ENCODE results near the gene AGT.
"Not testable (repeated sequence)": the region's sequence is repeated elsewhere in the genome, so short reads cannot be mapped to it uniquely, and the experiment has no call there.

The AGT gene

DNA sequence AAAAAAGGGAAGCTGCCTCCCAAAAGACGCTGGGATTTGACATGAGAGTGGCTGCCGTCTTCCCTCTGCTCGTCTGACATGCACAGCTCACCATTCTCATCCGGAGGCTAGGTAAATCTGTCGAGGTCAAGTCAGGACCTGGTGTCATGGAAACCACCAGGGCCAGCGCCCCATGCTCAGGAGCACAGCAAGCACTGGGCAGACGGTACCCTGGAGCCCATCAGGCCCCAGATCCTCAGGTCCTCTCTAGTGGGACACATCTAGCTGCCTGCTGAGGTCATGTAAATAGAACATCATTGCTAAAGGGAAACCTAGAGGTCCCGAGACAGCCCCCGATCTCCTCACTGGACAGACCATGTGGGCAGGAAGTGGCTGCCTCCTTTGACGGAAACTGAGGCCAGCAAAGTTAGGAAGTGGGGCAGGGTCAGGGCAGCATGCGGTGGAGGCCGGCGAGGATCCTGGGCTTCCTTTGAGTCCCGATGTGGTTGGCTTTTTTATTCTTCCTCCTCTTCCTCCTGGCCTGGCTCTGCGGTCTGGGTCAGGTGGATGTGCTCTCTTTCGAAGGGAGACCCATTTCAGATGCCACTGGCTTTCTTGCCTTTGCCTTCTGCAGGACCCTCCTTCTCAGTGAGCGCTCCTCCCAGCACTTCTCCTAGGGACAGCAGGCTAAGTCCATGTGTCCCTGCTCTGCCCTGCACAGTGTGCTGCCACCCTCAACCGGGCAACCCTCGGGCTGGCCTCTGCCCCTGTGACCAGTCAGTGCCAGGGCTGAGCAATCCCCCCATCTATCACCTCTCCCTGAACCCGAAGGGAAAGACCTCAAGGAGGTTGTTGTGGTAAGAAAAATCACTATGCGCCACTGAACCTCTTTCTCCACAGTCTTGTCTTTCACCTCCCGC, 5.9 kb downstream of the AGT start:
- DNase-seq (ENCODE audit: low read depth in 1 of 2, low spot score in 1 of 2): no peak

GRCh38 chr1:230706887-230707731, 6.8 kb downstream of the AGT start:
- DNase-seq (ENCODE audit: low read depth in 1 of 2, low spot score in 1 of 2): no peak

DNA sequence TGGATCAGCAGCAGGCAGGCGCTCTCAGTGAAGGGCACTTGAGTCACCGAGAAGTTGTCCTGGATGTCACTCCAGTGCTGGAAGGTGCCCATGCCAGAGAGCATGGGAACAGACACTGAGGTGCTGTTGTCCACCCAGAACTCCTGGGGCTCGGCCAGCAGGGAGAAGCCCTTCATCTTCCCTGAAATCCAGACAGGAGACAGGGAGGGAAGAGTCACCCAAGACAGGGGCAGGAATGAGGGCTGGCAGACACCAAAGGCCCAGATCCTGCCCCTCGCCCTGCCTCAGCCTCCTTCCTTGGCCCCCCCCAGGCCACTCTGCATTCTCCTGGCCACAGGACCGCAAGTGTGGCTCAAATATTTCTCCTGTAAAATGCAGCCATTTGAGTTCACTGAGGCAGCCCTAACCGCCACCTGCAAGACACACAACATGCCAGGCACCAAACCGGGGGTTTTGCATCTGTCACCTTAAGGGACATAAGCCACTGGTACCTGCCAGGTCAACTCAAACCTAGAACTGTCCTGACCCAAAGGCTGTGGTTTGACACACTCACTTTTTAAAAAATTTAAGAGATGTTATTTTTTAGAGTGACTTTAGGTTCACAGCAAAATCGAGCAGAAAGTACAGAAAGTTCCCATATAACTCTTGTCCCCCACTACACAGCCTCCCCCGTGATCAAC, 7.8 kb downstream of the AGT start:
- no peak for DNase-seq (ENCODE audit: low read depth in 1 of 2, low spot score in 1 of 2)

GRCh38 chr1:230705289-230706019, 8.5 kb downstream of the AGT start:
- no peak for DNase-seq (ENCODE audit: low read depth in 1 of 2, low spot score in 1 of 2)

DNA sequence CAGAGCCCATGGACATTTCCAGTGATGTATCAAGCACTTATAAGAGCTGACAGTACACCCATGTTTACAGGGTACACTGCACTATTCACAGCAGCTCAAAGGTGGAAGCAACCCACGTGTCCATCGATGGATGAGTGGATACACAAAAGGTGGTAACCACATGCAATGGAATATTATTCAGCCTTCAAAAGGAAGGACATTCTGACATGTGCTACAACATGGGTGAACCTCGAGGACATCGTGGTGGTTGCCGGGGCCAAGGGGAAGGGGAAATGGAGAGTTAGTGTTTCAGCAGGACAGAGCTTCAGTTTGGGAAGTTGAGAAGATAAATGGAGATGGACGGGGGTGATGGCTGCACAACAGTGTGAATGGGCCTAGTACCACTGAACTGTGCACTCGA, 9.1 kb downstream of the AGT start:
- no peak for DNase-seq (ENCODE audit: low read depth in 1 of 2, low spot score in 1 of 2)

DNA sequence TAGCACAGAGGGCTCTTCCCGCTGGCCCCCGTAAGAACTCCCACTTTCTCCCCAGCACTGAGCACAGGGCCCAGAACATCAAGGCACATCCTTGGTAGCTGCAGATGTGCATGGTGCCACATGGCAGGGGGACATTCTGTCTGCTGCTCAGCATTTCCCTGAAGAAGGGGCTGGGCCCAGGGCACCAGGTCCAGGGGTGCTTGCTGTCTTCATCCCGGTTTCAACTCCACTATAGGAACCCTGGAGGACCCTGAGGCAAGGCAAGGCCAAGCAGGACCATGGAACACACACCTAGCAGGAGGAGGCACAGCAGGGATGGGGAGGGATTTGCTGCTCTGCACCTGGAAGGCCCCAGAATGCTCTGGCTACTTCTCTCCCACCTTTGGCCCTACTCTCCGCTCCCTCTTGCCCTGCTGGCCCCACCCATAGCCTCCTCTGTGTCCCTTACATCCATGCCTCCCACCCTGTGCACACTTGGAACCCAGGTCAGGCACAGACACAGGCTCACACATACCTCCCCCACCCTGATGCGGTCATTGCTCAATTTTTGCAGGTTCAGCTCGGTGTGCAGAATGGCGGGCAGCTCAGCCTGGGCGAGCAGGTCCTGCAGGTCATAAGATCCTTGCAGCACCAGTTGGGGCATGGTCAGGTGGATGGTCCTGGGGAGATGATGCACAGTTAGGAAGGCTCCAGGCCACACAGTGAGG, 10.1 kb downstream of the AGT start:
- DNase-seq (ENCODE audit: low read depth in 1 of 2, low spot score in 1 of 2): no peak

DNA sequence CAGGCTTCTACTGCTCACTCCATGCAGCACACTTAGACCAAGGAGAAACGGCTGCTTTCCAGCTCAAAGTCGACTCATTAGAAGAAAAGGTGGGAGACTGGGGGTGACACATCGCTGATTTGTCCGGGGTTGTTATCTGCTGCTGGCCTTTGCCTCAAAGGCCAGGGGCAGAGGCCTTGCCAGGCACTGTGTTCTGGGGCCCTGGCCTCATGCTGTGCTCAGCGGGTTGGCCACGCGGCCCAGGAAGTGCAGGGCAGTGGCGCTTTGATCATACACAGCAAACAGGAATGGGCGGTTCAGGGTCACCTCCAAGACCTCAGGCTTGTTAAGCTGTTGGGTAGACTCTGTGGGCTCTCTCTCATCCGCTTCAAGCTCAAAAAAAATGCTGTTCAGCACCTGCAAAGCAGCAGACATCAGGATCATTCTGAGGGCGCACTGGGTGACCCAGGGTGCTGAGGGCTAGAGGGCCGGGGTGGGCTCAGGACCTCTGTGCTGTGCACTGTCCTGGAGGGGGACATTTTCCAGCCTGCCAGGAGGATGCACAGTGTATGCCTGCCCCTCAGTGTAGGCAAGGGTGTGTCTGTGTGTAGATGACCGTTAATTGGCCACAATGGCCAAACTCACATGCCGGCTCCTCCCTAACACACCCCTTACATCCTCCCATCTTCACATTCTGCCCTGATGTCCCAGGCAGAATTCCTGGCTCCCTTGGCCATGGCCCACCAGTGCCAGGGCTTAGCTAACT, 10.8 kb downstream of the AGT start:
- DNase-seq (ENCODE audit: low read depth in 1 of 2, low spot score in 1 of 2): no peak

GRCh38 chr1:230701895-230702768, 11.8 kb downstream of the AGT start:
- DNase-seq (ENCODE audit: low read depth in 1 of 2, low spot score in 1 of 2): no peak

- no peak for DNase-seq (ENCODE audit: low read depth in 1 of 2, low spot score in 1 of 2)
These were observed 12.5 kb downstream of the AGT start for GRCh38 chr1:230701434-230701833.

DNA sequence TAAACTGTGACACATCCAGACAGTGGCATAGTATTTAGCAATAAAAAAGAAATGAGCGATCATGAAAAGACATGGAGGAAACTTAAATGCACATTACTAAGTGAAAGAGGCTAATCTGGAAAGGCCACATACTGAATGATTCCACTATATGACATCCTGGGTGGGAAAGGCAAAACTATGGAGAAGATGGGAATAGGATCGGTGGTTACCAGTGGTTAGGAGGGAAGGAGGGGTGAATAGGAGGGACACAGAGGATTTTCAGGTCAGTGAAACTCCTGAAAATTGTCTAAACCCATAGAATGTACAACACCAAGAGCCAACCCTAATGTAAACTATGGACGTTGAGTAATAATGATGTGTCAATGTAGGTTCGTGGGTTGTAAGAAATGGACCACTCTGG, 13.8 kb downstream of the AGT start:
- no peak for DNase-seq (ENCODE audit: low read depth in 1 of 2, low spot score in 1 of 2)

DNA sequence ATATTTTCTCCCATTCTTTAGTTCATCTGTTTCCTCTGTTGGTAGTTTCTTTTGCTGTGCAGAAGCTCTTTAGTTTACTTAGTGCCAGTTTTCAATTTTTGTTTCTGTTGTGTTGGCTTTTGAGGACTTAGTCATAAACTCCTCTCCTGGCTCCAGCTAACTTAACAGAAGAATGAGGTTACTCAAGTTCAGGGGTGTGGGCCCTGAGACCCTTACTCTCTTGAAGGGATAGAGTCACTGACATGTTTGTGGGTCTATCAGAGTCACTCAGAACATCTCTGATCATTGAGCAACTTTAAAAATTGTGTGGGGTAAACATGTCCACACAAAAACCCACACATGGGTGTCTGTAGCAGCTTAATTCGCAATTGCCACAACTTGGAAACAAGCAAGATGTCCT, 14.2 kb downstream of the AGT start:
- no peak for DNase-seq (ENCODE audit: low read depth in 1 of 2, low spot score in 1 of 2)

GRCh38 chr1:230698964-230699363, 15.0 kb downstream of the AGT start:
- DNase-seq (ENCODE audit: low read depth in 1 of 2, low spot score in 1 of 2): not testable (repeated sequence)

DNA sequence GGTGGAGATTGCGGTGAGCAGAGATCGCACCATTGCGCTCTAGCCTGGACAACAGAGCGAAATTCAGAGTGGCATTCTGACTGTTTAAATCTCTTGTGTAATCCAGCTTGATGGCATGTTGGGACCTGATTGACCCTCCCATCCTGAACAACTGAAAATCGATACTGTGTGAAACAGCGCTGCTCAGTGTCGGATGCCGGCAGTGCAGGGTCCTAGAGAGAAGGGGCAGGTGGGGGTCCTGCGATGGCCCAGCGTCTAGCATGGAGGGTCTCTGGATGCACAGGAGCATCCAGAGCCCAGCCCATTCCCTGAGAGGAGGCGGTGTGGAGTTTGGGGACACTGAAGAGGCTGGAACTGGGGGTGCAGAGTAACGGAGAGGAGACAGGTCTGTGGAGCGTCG, 15.8 kb downstream of the AGT start:
- no peak for DNase-seq (ENCODE audit: low read depth in 1 of 2, low spot score in 1 of 2)

GRCh38 chr1:230696722-230697437, 17.0 kb downstream of the AGT start:
- DNase-seq (ENCODE audit: low read depth in 1 of 2, low spot score in 1 of 2): no peak

- no peak for DNase-seq (ENCODE audit: low read depth in 1 of 2, low spot score in 1 of 2)
These were observed 17.7 kb downstream of the AGT start for GRCh38 chr1:230696218-230696617.

- DNase-seq (ENCODE audit: low read depth in 1 of 2, low spot score in 1 of 2): no peak
These were observed 18.9 kb downstream of the AGT start for GRCh38 chr1:230694991-230695390.

GRCh38 chr1:230694464-230694863, 19.5 kb downstream of the AGT start:
- DNase-seq (ENCODE audit: low read depth in 1 of 2, low spot score in 1 of 2): no peak

- no peak for DNase-seq (ENCODE audit: low read depth in 1 of 2, low spot score in 1 of 2)
These were observed 20.1 kb downstream of the AGT start for GRCh38 chr1:230693777-230694176.
